Hematopoietic multipotent progenitor cell treated with erythropoietin and hydrocortisone succinate and interleukin-3 and kit ligand, for 8 days (in vitro differentiated cells): ENCODE results near the gene GDPD2.

ENCODE experiments used
- DNase-seq: peaks from one replicate; pipeline ENCODE4 v3.0.0-alpha.2; 2015

The GDPD2 gene

GRCh38 chrX:70477734-70478075 is 54.6 kb downstream of the GDPD2 start:
- no peak for DNase-seq

DNA sequence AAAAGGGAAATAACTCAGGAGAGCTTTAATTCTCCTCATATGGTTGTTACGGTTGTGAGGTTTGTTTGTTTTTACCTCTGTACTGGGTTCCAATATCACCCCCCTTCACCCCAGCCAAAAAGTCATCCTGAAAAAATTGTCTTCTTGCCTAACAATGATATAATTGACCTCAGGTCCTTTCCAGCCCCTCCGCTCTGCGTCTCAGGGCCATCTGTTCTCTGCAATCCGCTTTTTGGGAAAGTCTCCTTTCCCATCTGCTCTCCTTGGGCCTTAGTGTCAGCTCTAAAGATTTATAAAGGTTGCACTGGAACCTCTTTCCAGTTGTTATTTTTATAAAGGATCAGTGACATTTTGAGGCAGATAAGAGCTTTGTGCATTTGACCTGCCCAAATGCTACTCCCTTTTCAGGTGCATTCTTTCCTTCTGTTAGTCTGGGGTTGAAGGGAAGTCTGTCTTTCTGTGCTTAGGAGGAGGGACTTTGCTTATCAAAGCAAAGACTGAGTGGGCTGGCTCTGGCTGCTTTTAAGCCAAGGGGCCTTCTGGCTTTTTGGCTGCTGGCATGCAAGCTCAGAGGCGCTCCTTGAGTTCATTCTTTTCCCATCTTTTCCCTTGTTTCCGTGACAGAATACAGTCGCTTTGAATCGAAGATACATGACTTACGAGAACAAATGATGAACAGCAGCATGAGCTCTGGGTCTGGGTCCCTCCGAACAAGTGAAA is 55.6 kb downstream of the GDPD2 start:
- no peak for DNase-seq

DNA sequence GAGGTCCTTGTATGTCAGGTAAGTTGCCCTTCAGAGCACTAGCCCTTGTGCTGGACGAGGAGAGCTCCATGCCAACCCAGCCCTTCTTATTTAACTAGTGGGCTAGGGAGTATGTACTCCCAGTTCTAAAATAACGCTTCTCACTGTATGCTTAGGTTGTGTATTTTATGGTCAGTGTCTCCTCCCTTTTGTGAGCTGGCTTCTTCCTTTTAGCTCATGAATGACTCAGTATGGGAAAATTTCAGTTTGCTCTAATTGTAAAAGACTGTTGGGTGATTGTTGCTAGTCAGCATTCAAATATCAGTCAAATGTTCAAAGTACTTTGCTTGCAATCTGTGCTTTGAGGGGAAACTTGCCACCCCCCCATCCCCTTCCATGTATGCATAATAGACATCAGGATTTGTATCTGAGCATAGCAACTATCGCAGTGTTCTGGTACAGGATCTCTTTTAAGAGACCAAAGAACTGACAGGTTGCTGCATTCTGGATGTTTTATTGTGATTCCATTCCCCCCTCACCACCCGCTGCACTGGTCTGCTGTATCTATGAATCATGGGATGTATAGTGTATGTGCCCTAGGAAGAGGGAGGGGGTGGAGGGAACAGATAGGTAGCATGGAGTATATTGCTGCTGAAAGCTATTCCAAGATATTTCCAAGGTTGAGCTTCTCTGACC is 56.3 kb downstream of the GDPD2 start:
- no peak for DNase-seq

- DNase-seq: no peak
Observed at GRCh38 chrX:70479922-70480659, 57.0 kb downstream of the GDPD2 start.

DNA sequence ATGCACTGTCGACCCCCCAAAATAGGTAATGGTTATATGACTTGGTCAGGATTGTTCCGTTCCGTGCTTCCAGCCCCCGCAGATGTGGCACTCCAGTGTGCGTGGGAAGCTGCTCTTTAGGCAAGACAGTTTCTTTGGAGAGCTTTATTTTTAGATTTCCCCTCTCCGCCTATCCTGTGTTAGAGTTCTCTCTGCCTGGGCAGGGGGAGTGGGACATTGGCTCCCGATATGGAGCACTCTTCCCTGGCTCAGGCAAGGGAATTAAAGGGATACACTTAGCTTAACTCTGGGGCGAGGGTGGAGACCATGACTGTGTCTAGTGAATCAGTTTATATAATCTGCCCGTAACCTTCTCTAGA is 57.5 kb downstream of the GDPD2 start:
- no peak for DNase-seq

- DNase-seq: no peak
Observed at GRCh38 chrX:70481471-70482270, 58.6 kb downstream of the GDPD2 start.

GRCh38 chrX:70482300-70482699 is 59.2 kb downstream of the GDPD2 start:
- DNase-seq: no peak
